Measurements from ENCODE around the gene KLK7.

DNA sequence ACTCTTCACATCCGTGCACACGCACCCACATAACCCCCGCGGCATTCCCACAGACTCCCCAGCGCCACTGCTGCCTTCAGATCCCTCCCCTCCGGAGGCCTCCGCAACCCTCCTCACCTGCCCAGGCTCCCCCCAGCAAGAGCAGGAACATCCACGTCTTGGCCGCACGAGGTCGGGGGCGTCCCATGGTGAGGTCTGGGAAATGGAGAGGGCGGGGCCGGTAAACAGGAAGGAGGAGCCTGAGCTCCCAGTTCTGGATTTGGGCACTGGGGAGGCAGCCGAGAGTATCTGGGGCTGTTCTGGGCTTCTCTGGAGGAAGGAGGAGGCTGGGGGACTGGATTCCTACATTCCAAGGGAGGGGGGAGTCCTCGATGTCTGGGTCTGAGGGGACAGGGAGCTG, 17.3 kb upstream of the KLK7 start:
- TF ChIP-seq POLR2A (IDR thresholded peaks at IDR 0.05; ENCODE audit: low read depth, low read length) (no peak), POLR2AphosphoS5 (IDR thresholded peaks at IDR 0.05; ENCODE audit: low read depth, low read length) (no peak), TAF1 (IDR thresholded peaks at IDR 0.05; ENCODE audit: low read depth, low read length) (no peak), POU2F2 (IDR thresholded peaks at IDR 0.05; ENCODE audit: low read depth, low read length) (no peak), PAX5 (IDR thresholded peaks at IDR 0.05; ENCODE audit: insufficient read depth, low read length, severe bottlenecking) (no peak)
